Uterus (tissue), 4 donors: Measurements from ENCODE around the gene CPEB3. TPM values are rescaled to one million over a fixed set of nuclear protein-coding genes. Genes with fewer than 3 reads are reported as not detected.
"Not testable (repeated sequence)": the region's sequence is repeated elsewhere in the genome, so short reads cannot be mapped to it uniquely, and the experiment has no call there.

Experiments
- DNase-seq, 2 donors: peaks; one replicate each; pipeline ENCODE4 v3.0.0-alpha.2; 2019 to 2020
- H3K27ac ChIP-seq, 2 donors: fragments of 200-600 bp; sonication (generic); 1 replicate in 1 of 2; 2 replicates in 1 of 2; pipeline ENCODE4 v1.5.1; 2016 to 2018
- H3K27me3 ChIP-seq, 2 donors: fragments of 200-600 bp; sonication (generic); one replicate each; pipeline ENCODE4 v1.5.1; 2018 to 2019; ENCODE audit warnings: control low read depth in 1 of 2
- H3K36me3 ChIP-seq, 2 donors: fragments of 200-600 bp; sonication (generic); one replicate each; pipeline ENCODE4 v1.5.1; 2019; ENCODE audit warnings: control low read depth in 1 of 2
- H3K4me1 ChIP-seq, 2 donors: fragments of 200-600 bp; sonication (generic); one replicate each; pipeline ENCODE4 v1.5.1; 2018 to 2019; ENCODE audit warnings: control low read depth in 1 of 2
- H3K4me3 ChIP-seq, 2 donors: fragments of 200-600 bp; sonication (generic); 1 replicate in 1 of 2; 2 replicates in 1 of 2; pipeline ENCODE4 v1.5.1; 2018 to 2019; ENCODE audit warnings: mild to moderate bottlenecking in 1 of 2
- H3K9me3 ChIP-seq, 2 donors: fragments of 200-600 bp; sonication (generic); one replicate each; pipeline ENCODE4 v1.5.1; 2019; ENCODE audit warnings: control low read depth in 1 of 2
- CTCF ChIP-seq, 4 experiments: fragments of 200-600 bp in 2 of 4; fragments of 450-650 bp in 2 of 4; sonication (generic) in 2 of 4; IDR thresholded peaks; one replicate each; pipeline ENCODE4 v1.5.1; 2016 to 2019; ENCODE audit warnings: antibody characterized with exemption in 4 of 4, mild to moderate bottlenecking in 2 of 4, moderate library complexity in 1 of 4
- POLR2A ChIP-seq, 2 donors: fragments of 450-650 bp; IDR thresholded peaks; one replicate each; pipeline ENCODE4 v1.6.1; 2016; ENCODE audit warnings: antibody characterized with exemption in 2 of 2, mild to moderate bottlenecking in 1 of 2, moderate library complexity in 1 of 2
- intact Hi-C: fragments of 100-400 bp; cut with DNase I; formaldehyde crosslinking; loops from one replicate; pipeline ENCODE4 v1.15.1; 2023; ENCODE audit warnings: low total_unique reads
- total RNA-seq, 4 donors: library from RNA; depleted of rRNA in 3 of 4; stranded (reverse); fragments of >200 nt in 3 of 4; gene quantifications; one replicate each; pipeline versions ENCODE4 v1.1.0 to v1.2.4, GENCODE V29; 2014 to 2023
- donor health status: DM: yes; HTN: yes; CAD: no.

CPEB3 gene
- total RNA-seq, 4 donors from 2014 or later, result 2.6 to 5.4 (median 3.7) TPM

- Histone ChIP-seq H3K36me3 (no peaks in the 10 kb centered on the region), H3K27ac (no peak overlapping the region), H3K4me3 (no peak overlapping the region), H3K9me3 (no peaks in the 10 kb centered on the region), H3K27me3 (no peaks in the 10 kb centered on the region), H3K4me1 (no peaks in the 10 kb centered on the region)
- no peak for DNase-seq
- TF ChIP-seq POLR2A (IDR thresholded peaks at IDR 0.05) (no peak), CTCF (IDR thresholded peaks at IDR 0.05) (no peak)
- intact Hi-C loops, result no loop called here
Observed at GRCh38 chr10:92047215-92047614, 243.7 kb downstream of the CPEB3 start.

GRCh38 chr10:92045641-92046106 is 245.2 kb downstream of the CPEB3 start:
- Histone ChIP-seq H3K36me3 (no peaks in the 10 kb centered on the region), H3K27ac (no peak overlapping the region), H3K4me3 (no peak overlapping the region), H3K9me3 (no peaks in the 10 kb centered on the region), H3K4me1 (no peaks in the 10 kb centered on the region), H3K27me3 (no peaks in the 10 kb centered on the region)
- TF ChIP-seq CTCF (IDR thresholded peaks at IDR 0.05), result no peak
- no peak for TF ChIP-seq POLR2A (IDR thresholded peaks at IDR 0.05)
- intact Hi-C loops, result no loop called here
- no peak for DNase-seq

GRCh38 chr10:92042541-92042940 is 248.3 kb downstream of the CPEB3 start:
- intact Hi-C loops, result no loop called here
- no peaks in the 10 kb centered on the region for H3K27me3 ChIP-seq
- TF ChIP-seq POLR2A (IDR thresholded peaks at IDR 0.05) (no peak), CTCF (IDR thresholded peaks at IDR 0.05) (no peak)
- H3K9me3 ChIP-seq, result no peaks in the 10 kb centered on the region
- no peaks in the 10 kb centered on the region for H3K4me1 ChIP-seq
- no peak overlapping the region for H3K4me3 ChIP-seq
- no peak overlapping the region for H3K27ac ChIP-seq
- no peaks in the 10 kb centered on the region for H3K36me3 ChIP-seq
- no peak for DNase-seq

- no peak for DNase-seq
- Histone ChIP-seq H3K36me3 (no peaks in the 10 kb centered on the region), H3K27ac (no peak overlapping the region), H3K27me3 (no peaks in the 10 kb centered on the region), H3K4me3 (no peak overlapping the region), H3K9me3 (peaks cover 0 to 6% of the 10 kb centered on the region in 2 donors), H3K4me1 (no peaks in the 10 kb centered on the region)
- intact Hi-C loops, result no loop called here
- TF ChIP-seq POLR2A (IDR thresholded peaks at IDR 0.05) (no peak), CTCF (IDR thresholded peaks at IDR 0.05) (no peak)
Observed at GRCh38 chr10:92038949-92039348, 251.9 kb downstream of the CPEB3 start.

GRCh38 chr10:92033070-92033469 is 257.8 kb downstream of the CPEB3 start:
- H3K27ac ChIP-seq, intact Hi-C loops, H3K27me3 ChIP-seq, H3K9me3 ChIP-seq, H3K4me1 ChIP-seq, H3K36me3 ChIP-seq, H3K4me3 ChIP-seq, DNase-seq: not testable (repeated sequence)

- H3K36me3 ChIP-seq, result peaks cover 0 to 3% of the 10 kb centered on the region in 2 donors
- intact Hi-C loops, result no loop called here
- H3K9me3 ChIP-seq, result peaks cover 0 to 6% of the 10 kb centered on the region in 2 donors
Observed at GRCh38 chr10:92031580-92031979, 259.3 kb downstream of the CPEB3 start.

More at GRCh38 chr10:92031580-92031979, 259.3 kb downstream of the CPEB3 start:
- no peak for TF ChIP-seq POLR2A (IDR thresholded peaks at IDR 0.05)
- no peak for TF ChIP-seq CTCF (IDR thresholded peaks at IDR 0.05)
- no peak for DNase-seq
- Histone ChIP-seq H3K4me3 (no peak overlapping the region), H3K27ac (no peak overlapping the region), H3K27me3 (no peaks in the 10 kb centered on the region), H3K4me1 (no peaks in the 10 kb centered on the region)
